ENCODE data around the gene SNX20.

GRCh38 chr16:50644245-50644644 is 36.9 kb downstream of the SNX20 start:
- TF ChIP-seq CTCF (IDR thresholded peaks at IDR 0.05) (no peak), ZFX (IDR thresholded peaks at IDR 0.05; ENCODE audit: borderline replicate concordance) (no peak)

Measured in 22Rv1 (cell line).